ENCODE data around the gene EGFL8.

GRCh38 chr6:32171234-32171633, 6.8 kb downstream of the EGFL8 start:
- TF ChIP-seq EZH2phosphoT487 (IDR thresholded peaks at IDR 0.05; ENCODE audit: borderline replicate concordance) (no peak), CTCF (conservative IDR thresholded peaks at IDR 0.05; ENCODE audit: low read length) (no peak)

All from Loucy (cell line).